ENCODE measurements around the gene IMMP1L.

IMMP1L gene

GRCh38 chr11:31529701-31530100 is 20.3 kb upstream of the IMMP1L start:
- TF ChIP-seq TOX (CRISPR knock-in tag; IDR thresholded peaks at IDR 0.05; ENCODE audit: borderline replicate concordance) (no peak), ZNF8 (CRISPR knock-in tag; IDR thresholded peaks at IDR 0.05) (no peak), ZNF70 (CRISPR knock-in tag; IDR thresholded peaks at IDR 0.05) (no peak), ARNTL (CRISPR knock-in tag; IDR thresholded peaks at IDR 0.05; ENCODE audit: borderline replicate concordance, low read depth) (no peak), ESRRG (CRISPR knock-in tag; IDR thresholded peaks at IDR 0.05) (no peak), TCF4 (CRISPR knock-in tag; IDR thresholded peaks at IDR 0.05; ENCODE audit: borderline replicate concordance) (no peak)
- no peak for ATAC-seq

GRCh38 chr11:31529189-31529588 is 19.8 kb upstream of the IMMP1L start:
- ATAC-seq = no peak
- TF ChIP-seq ARNTL (CRISPR knock-in tag; IDR thresholded peaks at IDR 0.05; ENCODE audit: borderline replicate concordance, low read depth) = no peak
- no peak for TF ChIP-seq ZNF565 (CRISPR knock-in tag; conservative IDR thresholded peaks at IDR 0.05; ENCODE audit: low read depth)
- no peak for TF ChIP-seq GLIS3 (CRISPR knock-in tag; IDR thresholded peaks at IDR 0.05)
- no peak for TF ChIP-seq RARB (CRISPR knock-in tag; IDR thresholded peaks at IDR 0.05)
- TF ChIP-seq ZFP3 (CRISPR knock-in tag; IDR thresholded peaks at IDR 0.05) = no peak
- TF ChIP-seq POU6F1 (CRISPR knock-in tag; IDR thresholded peaks at IDR 0.05; ENCODE audit: borderline replicate concordance, low read depth) = no peak
- TF ChIP-seq ESRRG (CRISPR knock-in tag; IDR thresholded peaks at IDR 0.05) = no peak

- no peak for TF ChIP-seq POU6F1 (CRISPR knock-in tag; IDR thresholded peaks at IDR 0.05; ENCODE audit: borderline replicate concordance, low read depth)
- peak; percentile 40 for TF ChIP-seq ISL1 (CRISPR knock-in tag; IDR thresholded peaks at IDR 0.05)
- no peak for ATAC-seq
Observed at GRCh38 chr11:31521497-31522150, 12.2 kb upstream of the IMMP1L start.

- no peak for ATAC-seq
- TF ChIP-seq TCF4 (CRISPR knock-in tag; IDR thresholded peaks at IDR 0.05; ENCODE audit: borderline replicate concordance) (no peak), CREB5 (CRISPR knock-in tag; IDR thresholded peaks at IDR 0.05; ENCODE audit: low read depth) (no peak), POU6F1 (CRISPR knock-in tag; IDR thresholded peaks at IDR 0.05; ENCODE audit: borderline replicate concordance, low read depth) (no peak), BACH2 (CRISPR knock-in tag; IDR thresholded peaks at IDR 0.05; ENCODE audit: borderline replicate concordance) (no peak), SNAI2 (CRISPR knock-in tag; IDR thresholded peaks at IDR 0.05) (no peak), ZNF565 (CRISPR knock-in tag; conservative IDR thresholded peaks at IDR 0.05; ENCODE audit: low read depth) (no peak), ESRRG (CRISPR knock-in tag; IDR thresholded peaks at IDR 0.05) (no peak), TSHZ2 (CRISPR knock-in tag; IDR thresholded peaks at IDR 0.05) (no peak), ISL1 (CRISPR knock-in tag; IDR thresholded peaks at IDR 0.05) (no peak), ZC3H10 (CRISPR knock-in tag; IDR thresholded peaks at IDR 0.05) (no peak), RARB (CRISPR knock-in tag; IDR thresholded peaks at IDR 0.05) (no peak), GLIS3 (CRISPR knock-in tag; IDR thresholded peaks at IDR 0.05) (no peak), ZFP3 (CRISPR knock-in tag; IDR thresholded peaks at IDR 0.05) (no peak), TOX (CRISPR knock-in tag; IDR thresholded peaks at IDR 0.05; ENCODE audit: borderline replicate concordance) (no peak), ZNF70 (CRISPR knock-in tag; IDR thresholded peaks at IDR 0.05) (no peak), CSDC2 (CRISPR knock-in tag; IDR thresholded peaks at IDR 0.05) (no peak), ZNF8 (CRISPR knock-in tag; IDR thresholded peaks at IDR 0.05) (no peak), PPARA (CRISPR knock-in tag; IDR thresholded peaks at IDR 0.05; ENCODE audit: borderline replicate concordance) (no peak), CSRNP3 (CRISPR knock-in tag; IDR thresholded peaks at IDR 0.05) (no peak), OSR1 (CRISPR knock-in tag; IDR thresholded peaks at IDR 0.05) (no peak)
Observed at GRCh38 chr11:31512117-31512516, 2.7 kb upstream of the IMMP1L start.
